Right lobe of liver (tissue), 6 donors: Measurements from ENCODE around the gene DCAF10. TPM values are rescaled to one million over a fixed set of nuclear protein-coding genes. Genes with fewer than 3 reads are reported as not detected.
"Not testable (repeated sequence)": the region's sequence is repeated elsewhere in the genome, so short reads cannot be mapped to it uniquely, and the experiment has no call there.

ENCODE experiments used
- ATAC-seq, 4 donors: fragments of 200-7000 bp; cut with Tn5 transposase; one replicate each; pipeline ENCODE4 v1.9.1; 2020; ENCODE audit warnings: mild to moderate bottlenecking in 4 of 4, moderate library complexity in 4 of 4
- DNase-seq, 3 donors: peaks; one replicate each; pipeline ENCODE4 v3.0.0-alpha.2; 2020
- H3K27ac ChIP-seq, 3 donors: fragments of 200-600 bp; one replicate each; pipeline ENCODE4 v1.8.0; 2022
- H3K27me3 ChIP-seq, 2 donors: fragments of 200-600 bp; one replicate each; pipeline ENCODE4 v1.8.0; 2022
- H3K36me3 ChIP-seq, 4 donors: fragments of 200-600 bp; sonication (generic) in 1 of 4; one replicate each; pipeline versions ENCODE4 v1.5.1 to v1.8.0; 2017 to 2022; ENCODE audit warnings: control low read depth in 1 of 4
- H3K4me1 ChIP-seq, 4 donors: fragments of 200-600 bp; sonication (generic) in 1 of 4; one replicate each; pipeline versions ENCODE4 v1.5.1 to v1.8.0; 2017 to 2022; ENCODE audit warnings: control low read depth in 1 of 4
- H3K4me3 ChIP-seq, 3 donors: fragments of 200-600 bp; one replicate each; pipeline ENCODE4 v1.8.0; 2022
- H3K9me3 ChIP-seq, 4 donors: fragments of 200-600 bp; sonication (generic) in 1 of 4; one replicate each; pipeline versions ENCODE4 v1.5.1 to v1.8.0; 2017 to 2022; ENCODE audit warnings: control low read depth in 1 of 4
- POLR2A ChIP-seq: fragments of 450-650 bp; IDR thresholded peaks from one replicate; pipeline ENCODE4 v1.6.1; 2017; ENCODE audit warnings: antibody characterized with exemption, mild to moderate bottlenecking
- WGBS: methylation state at CpG from one replicate; pipeline ENCODE4 v1.1.6; 2018; ENCODE audit warnings: low coverage, low lambda C conversion rate; ENCODE audit not compliant: insufficient coverage; ENCODE audit errors: missing lambda C conversion rate; 5-methylcytosine and 5-hydroxymethylcytosine counted together
- intact Hi-C, 2 donors: fragments of 100-400 bp; cut with DNase I; formaldehyde crosslinking; loops; one replicate each; pipeline versions ENCODE4 v1.11.2 to v1.14.1; 2022
- total RNA-seq, 6 experiments: library from RNA; depleted of rRNA in 2 of 6; stranded (reverse); fragments of >200 nt in 2 of 6; fragmentation: NEBNext Ultra II Directional in 3 of 6; extraction: Animal tissue kit (Norgen Biotek cat#: 25700) in 3 of 6; gene quantifications; one replicate each; pipeline versions ENCODE4 v1.1.0 to v1.2.4, GENCODE V29; 2016 to 2023
- TF ChIP-seq, protein P1 (sequence below), 4 donors: fragments of 200-600 bp in 3 of 4; fragments of 450-650 bp in 1 of 4; IDR thresholded peaks; one replicate each; pipeline versions ENCODE4 v1.5.1 to v1.8.0; 2016 to 2022; ENCODE audit warnings: antibody characterized with exemption in 4 of 4, mild to moderate bottlenecking in 2 of 4
- donor health status: DM: no; HTN: yes; CAD: no.
- donor health status: DM: no; HTN: no; CAD: no.
- donor health status: DM: no; HTN: no; CAD: no.
- donor health status: DM: no; HTN: yes; CAD: no.
- donor health status: DM: no; HTN: yes; CAD: no.

Gene DCAF10
- total RNA-seq, 6 experiments from 2014 or later: 20.1 to 28.3 (median 23.1) TPM

DNA sequence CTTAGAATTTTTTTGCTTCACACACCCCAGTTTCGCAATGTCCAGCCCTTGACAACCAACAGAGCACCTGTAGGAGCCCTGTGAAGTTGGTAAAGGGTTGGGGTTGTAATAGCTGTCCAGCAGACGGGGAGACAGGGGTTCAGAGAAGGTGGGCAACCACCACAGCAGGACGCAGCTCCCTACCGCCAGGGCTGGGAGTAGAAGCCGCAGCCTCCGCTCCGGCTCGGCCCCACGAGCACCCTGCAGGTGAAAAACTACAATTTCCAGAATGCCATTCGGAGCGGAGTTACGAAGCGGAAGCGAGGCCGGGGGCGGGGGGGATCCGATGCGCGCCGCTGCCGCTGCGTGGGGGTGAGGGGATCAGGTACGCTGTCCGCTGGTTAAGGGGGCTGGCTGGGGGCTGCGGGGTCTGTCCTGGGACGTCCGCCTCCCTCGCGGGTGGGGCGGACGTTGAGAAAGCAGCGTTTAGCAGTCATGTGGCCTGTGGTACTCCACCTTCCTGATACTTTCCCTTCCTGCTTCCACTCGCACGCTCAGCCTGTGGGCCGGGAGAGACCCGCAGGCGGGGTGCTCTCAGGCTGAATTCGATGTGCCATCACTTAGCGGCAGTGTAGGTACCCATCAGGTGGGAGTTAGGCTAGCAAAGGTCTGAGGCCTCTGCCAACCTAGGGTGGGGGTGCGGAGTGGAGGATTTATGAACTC, 47.0 kb upstream of the DCAF10 start, which contains the start of gene TRMT10B:
Gene TRMT10B (plus strand): TSS at position 317 of the 702 bp plus-strand sequence. CDS start 8,127 bp downstream, outside the sequence.
- DNase-seq: peak; percentile 70 to 78 (median 71)
- H3K9me3 ChIP-seq: no peaks in the 10 kb centered on the region
- no peaks in the 10 kb centered on the region for H3K27me3 ChIP-seq
- peaks cover 0 to 6% (median 0%) of the 10 kb centered on the region in 4 donors for H3K4me1 ChIP-seq
- TF ChIP-seq, protein P1, sequence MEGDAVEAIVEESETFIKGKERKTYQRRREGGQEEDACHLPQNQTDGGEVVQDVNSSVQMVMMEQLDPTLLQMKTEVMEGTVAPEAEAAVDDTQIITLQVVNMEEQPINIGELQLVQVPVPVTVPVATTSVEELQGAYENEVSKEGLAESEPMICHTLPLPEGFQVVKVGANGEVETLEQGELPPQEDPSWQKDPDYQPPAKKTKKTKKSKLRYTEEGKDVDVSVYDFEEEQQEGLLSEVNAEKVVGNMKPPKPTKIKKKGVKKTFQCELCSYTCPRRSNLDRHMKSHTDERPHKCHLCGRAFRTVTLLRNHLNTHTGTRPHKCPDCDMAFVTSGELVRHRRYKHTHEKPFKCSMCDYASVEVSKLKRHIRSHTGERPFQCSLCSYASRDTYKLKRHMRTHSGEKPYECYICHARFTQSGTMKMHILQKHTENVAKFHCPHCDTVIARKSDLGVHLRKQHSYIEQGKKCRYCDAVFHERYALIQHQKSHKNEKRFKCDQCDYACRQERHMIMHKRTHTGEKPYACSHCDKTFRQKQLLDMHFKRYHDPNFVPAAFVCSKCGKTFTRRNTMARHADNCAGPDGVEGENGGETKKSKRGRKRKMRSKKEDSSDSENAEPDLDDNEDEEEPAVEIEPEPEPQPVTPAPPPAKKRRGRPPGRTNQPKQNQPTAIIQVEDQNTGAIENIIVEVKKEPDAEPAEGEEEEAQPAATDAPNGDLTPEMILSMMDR (IDR thresholded peaks at IDR 0.05): no peak
- TF ChIP-seq POLR2A: no peak
- intact Hi-C loops: no loop called here
- WGBS: 3% methylated on average over 28 of the region's 40 CpGs
- peak within 1 kb of the TSS; percentile 57 to 83 (median 81) for H3K27ac ChIP-seq
- peak; percentile 95 to 98 (median 97) for ATAC-seq
- peak within 1 kb of the TSS; percentile 71 to 91 (median 87) for H3K4me3 ChIP-seq
- no peaks in the 10 kb centered on the region for H3K36me3 ChIP-seq

DNA sequence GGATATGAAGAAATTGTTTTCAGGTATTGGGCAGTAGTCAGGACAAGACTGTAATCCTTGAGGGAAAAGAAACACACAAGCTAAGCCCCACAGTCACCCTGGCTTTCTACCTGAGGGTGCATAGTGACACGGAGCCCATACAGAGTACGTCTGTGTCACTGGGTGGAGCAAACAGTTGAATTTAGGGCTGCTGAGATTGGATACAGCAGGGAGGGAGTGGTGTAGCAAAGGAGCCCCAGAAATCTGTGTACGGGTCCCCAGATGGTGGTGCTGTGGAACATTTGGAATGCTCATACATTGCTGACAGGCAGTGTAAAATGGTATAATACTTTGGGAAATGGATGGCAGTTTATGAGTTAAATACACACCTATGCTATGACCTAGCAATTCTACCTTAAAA, 41.9 kb upstream of the DCAF10 start:
- no peaks in the 10 kb centered on the region for H3K9me3 ChIP-seq
- no peak overlapping the region for H3K4me3 ChIP-seq
- intact Hi-C loops: no loop called here
- H3K36me3 ChIP-seq: no peaks in the 10 kb centered on the region
- WGBS: 87% methylated on average over 3 of the region's 3 CpGs
- ATAC-seq: no peak
- DNase-seq: no peak
- H3K27ac ChIP-seq: no peak overlapping the region
- H3K4me1 ChIP-seq: peaks cover 0 to 6% (median 0%) of the 10 kb centered on the region in 4 donors
- TF ChIP-seq, protein P1 (IDR thresholded peaks at IDR 0.05): no peak
- no peak for TF ChIP-seq POLR2A
- H3K27me3 ChIP-seq: no peaks in the 10 kb centered on the region

DNA sequence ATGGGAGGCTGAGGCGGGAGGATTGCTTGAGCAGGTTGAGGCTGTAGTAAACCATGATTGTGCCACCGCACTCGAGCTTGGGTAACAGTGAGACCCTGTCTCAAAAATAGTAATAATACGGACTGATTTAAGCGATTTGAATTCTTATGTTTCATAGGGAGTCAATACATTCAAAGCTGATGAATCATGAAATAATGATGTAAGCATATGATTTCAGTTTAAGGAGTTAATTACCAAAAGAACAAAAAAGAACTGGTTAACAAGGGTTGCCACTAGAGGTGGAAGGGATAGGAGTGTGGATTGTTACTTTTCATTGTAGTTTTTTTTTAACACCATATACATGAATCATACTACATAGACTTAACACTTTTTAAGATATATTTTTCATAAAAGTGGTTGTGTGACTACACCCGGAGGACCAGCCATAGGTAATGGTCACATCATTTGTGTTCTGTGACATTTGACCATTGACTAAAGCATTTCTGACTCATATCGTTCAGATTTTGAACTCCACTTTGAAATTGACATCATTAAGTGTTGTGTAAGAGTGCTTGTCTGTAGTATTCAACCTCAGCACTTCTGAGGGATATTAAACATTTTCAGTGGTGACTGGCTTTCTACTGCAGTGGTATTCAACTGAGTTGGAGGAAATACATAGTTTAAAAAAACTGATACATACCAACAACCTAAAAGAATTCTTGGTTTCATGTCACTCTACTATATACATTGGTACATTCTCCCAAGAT, 40.0 kb upstream of the DCAF10 start:
- H3K27ac ChIP-seq: no peak overlapping the region
- peak in 1 of 4 donors; percentile 72 for ATAC-seq
- H3K4me3 ChIP-seq: no peak overlapping the region
- no peaks in the 10 kb centered on the region for H3K4me1 ChIP-seq
- H3K36me3 ChIP-seq: no peaks in the 10 kb centered on the region
- no peaks in the 10 kb centered on the region for H3K9me3 ChIP-seq
- no peak for TF ChIP-seq POLR2A
- TF ChIP-seq, protein P1 (IDR thresholded peaks at IDR 0.05): no peak
- DNase-seq: no peak
- WGBS: 78% methylated on average over 7 of the region's 7 CpGs
- no peaks in the 10 kb centered on the region for H3K27me3 ChIP-seq
- intact Hi-C loops: no loop called here

DNA sequence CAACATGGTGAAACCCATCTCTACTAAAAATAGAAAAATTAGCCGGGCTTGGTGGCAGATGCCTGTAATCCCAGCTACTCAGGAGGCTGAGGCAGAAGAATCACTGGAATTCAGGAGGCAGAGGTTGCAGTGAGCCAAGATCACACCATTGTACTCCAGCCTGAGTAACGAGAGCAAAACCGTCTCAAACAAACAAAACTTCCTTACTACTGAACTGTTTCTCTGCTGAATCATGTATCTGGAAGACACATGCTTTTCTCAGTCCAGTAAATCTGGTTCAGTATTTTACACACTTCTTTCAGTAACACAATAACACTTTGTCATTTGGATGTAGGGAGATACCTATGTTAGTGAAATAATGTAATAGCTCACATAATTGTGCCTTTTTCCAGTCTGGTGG, 39.1 kb upstream of the DCAF10 start:
- no peaks in the 10 kb centered on the region for H3K4me1 ChIP-seq
- WGBS: 63% methylated on average over 2 of the region's 3 CpGs

DNA sequence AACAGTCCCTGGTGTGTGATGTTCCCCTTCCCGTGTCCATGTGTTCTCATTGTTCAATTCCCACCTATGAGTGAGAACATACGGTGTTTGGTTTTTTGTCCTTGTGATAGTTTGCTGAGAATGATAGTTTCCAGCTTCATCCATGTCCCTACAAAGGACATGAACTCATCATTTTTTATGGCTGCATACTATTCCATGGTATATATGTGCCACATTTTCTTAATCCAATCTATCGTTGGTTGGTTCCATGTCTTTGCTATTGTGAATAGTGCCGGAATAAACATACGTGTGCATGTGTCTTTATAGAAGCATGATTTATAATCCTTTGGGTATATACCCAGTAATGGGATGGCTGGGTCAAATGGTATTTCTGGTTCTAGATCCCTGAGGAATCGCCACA, 35.3 kb upstream of the DCAF10 start:
- DNase-seq, H3K4me1 ChIP-seq, H3K27ac ChIP-seq, H3K36me3 ChIP-seq, H3K4me3 ChIP-seq, H3K27me3 ChIP-seq, H3K9me3 ChIP-seq, intact Hi-C loops, ATAC-seq: not testable (repeated sequence)
- whole genome bisulfite sequencing: 78% methylated on average over 5 of the region's 6 CpGs

More for the DNA sequence above, 39.1 kb upstream of the DCAF10 start:
- DNase-seq: no peak
- Histone ChIP-seq H3K4me3 (no peak overlapping the region), H3K27me3 (no peaks in the 10 kb centered on the region), H3K27ac (no peak overlapping the region), H3K9me3 (no peaks in the 10 kb centered on the region), H3K36me3 (no peaks in the 10 kb centered on the region)
- intact Hi-C loops: no loop called here
- TF ChIP-seq, protein P1 (IDR thresholded peaks at IDR 0.05): no peak
- TF ChIP-seq POLR2A: no peak
- no peak for ATAC-seq
